ENCODE results near the gene ASB5. TPM values are rescaled to one million over a fixed set of nuclear protein-coding genes. Genes with fewer than 3 reads are reported as not detected.

The ASB5 gene
- total and polyA plus RNA-seq, 2 of the 8 experiments (the other 6 are each of a cell fraction or from before 2014, with no cell fraction given), result 0.02 TPM; not detected in 1

- no peak for TF ChIP-seq CHD1 (IDR thresholded peaks at IDR 0.05; ENCODE audit: low read depth, low read length)
Observed at GRCh38 chr4:176271749-176272148, 2.7 kb upstream of the ASB5 start (continued).

All from H1 (cell line).